Karpas-422 (cell line): ENCODE data around the gene SLIRP. TPM values are rescaled to one million over a fixed set of nuclear protein-coding genes. Genes with fewer than 3 reads are reported as not detected.
A peak's percentile ranks its signal among the peaks of the same experiment; 100 is the strongest.

Experiments
- DNase-seq: peaks from one replicate; pipeline ENCODE4 v3.0.0-alpha.2; 2015
- H2AFZ ChIP-seq: fragments of 200-600 bp; sonication (generic); 2 replicates; pipeline ENCODE4 v1.6.1; 2014; ENCODE audit warnings: antibody characterized with exemption, low read length, mixed read lengths
- H3K27ac ChIP-seq: fragments of 200-600 bp; sonication (generic); 2 replicates; pipeline ENCODE4 v1.5.1; 2014; ENCODE audit warnings: mild to moderate bottlenecking, low read length, moderate library complexity
- H3K27me3 ChIP-seq: fragments of 200-600 bp; sonication (generic); 2 replicates; pipeline ENCODE4 v1.6.1; 2014; ENCODE audit warnings: low read length, mixed read lengths
- H3K36me3 ChIP-seq: fragments of 200-600 bp; sonication (generic); 2 replicates; pipeline ENCODE4 v1.6.1; 2014; ENCODE audit warnings: low read length, mixed read lengths; ENCODE audit not compliant: insufficient read depth
- H3K4me1 ChIP-seq: fragments of 200-600 bp; sonication (generic); 2 replicates; pipeline ENCODE4 v1.6.1; 2014; ENCODE audit warnings: mild to moderate bottlenecking, low read length, mixed read lengths
- H3K4me2 ChIP-seq: fragments of 200-600 bp; sonication (generic); 2 replicates; pipeline ENCODE4 v1.6.1; 2014; ENCODE audit warnings: low read length, low read depth, mild to moderate bottlenecking; ENCODE audit not compliant: poor library complexity, severe bottlenecking
- H3K4me3 ChIP-seq: fragments of 200-600 bp; sonication (generic); 2 replicates; pipeline ENCODE4 v1.5.1; 2014; ENCODE audit warnings: mild to moderate bottlenecking, antibody characterized with exemption, low read length, mixed read lengths
- H3K79me2 ChIP-seq: fragments of 200-600 bp; sonication (generic); 2 replicates; pipeline ENCODE4 v1.6.1; 2014; ENCODE audit warnings: mild to moderate bottlenecking, low read length, mixed read lengths
- H3K9ac ChIP-seq: fragments of 200-600 bp; sonication (generic); 2 replicates; pipeline ENCODE4 v1.6.0; 2014; ENCODE audit warnings: low read length
- H3K9me2 ChIP-seq: fragments of 200-600 bp; sonication (generic), shearing (Covaris generic); replicated peaks from 2 replicates; pipeline ENCODE4 v1.6.0; 2014; ENCODE audit warnings: mild to moderate bottlenecking, low read length, moderate library complexity; ENCODE audit not compliant: insufficient read depth
- H3K9me3 ChIP-seq: fragments of 300-700, 200-600 bp; sonication (generic); 2 replicates; pipeline ENCODE4 v1.6.1; 2014; ENCODE audit warnings: low read length, mixed read lengths
- H4K20me1 ChIP-seq: fragments of 200-600 bp; sonication (generic); 2 replicates; pipeline ENCODE4 v1.6.1; 2014; ENCODE audit warnings: mild to moderate bottlenecking, antibody characterized with exemption, low read length, low read depth; ENCODE audit not compliant: insufficient read depth
- total RNA-seq: library from RNA; depleted of rRNA; stranded (reverse); fragments of >200 nt; shearing (Covaris generic); gene quantifications from 2 replicates; pipeline ENCODE4 v1.2.3, GENCODE V29; 2014; ENCODE audit warnings: low replicate concordance

SLIRP gene
- total RNA-seq, 1 experiment from 2014 or later: 204 TPM

- no peak overlapping the region for H3K4me2 ChIP-seq
- H3K4me3 ChIP-seq: no peak overlapping the region
- no peaks in the 10 kb centered on the region for H3K9me3 ChIP-seq
- H3K9me2 ChIP-seq: no peaks in the 10 kb centered on the region
- DNase-seq: no peak
- H3K79me2 ChIP-seq: peaks cover 76% of the 10 kb centered on the region
- H2AFZ ChIP-seq: no peak overlapping the region
- no peak overlapping the region for H3K9ac ChIP-seq
- peaks cover 9% of the 10 kb centered on the region; the same call in 1 of the 2 replicates for H4K20me1 ChIP-seq
- H3K27ac ChIP-seq: no peak overlapping the region
- no peaks in the 10 kb centered on the region for H3K4me1 ChIP-seq
- H3K36me3 ChIP-seq: peaks cover 53% of the 10 kb centered on the region
- H3K27me3 ChIP-seq: no peaks in the 10 kb centered on the region
Observed at GRCh38 chr14:77752266-77752665, 44.4 kb downstream of the SLIRP start.

GRCh38 chr14:77752799-77753516 lies 45.1 kb downstream of the SLIRP start:
- peaks cover 9% of the 10 kb centered on the region; the same call in 1 of the 2 replicates for H4K20me1 ChIP-seq
- H3K27me3 ChIP-seq: no peaks in the 10 kb centered on the region
- peaks cover 54% of the 10 kb centered on the region for H3K36me3 ChIP-seq
- no peak overlapping the region for H3K4me3 ChIP-seq
- H3K9me2 ChIP-seq: no peaks in the 10 kb centered on the region
- no peaks in the 10 kb centered on the region for H3K9me3 ChIP-seq
- no peak overlapping the region for H3K4me2 ChIP-seq
- H3K9ac ChIP-seq: no peak overlapping the region
- H3K27ac ChIP-seq: no peak overlapping the region
- H3K79me2 ChIP-seq: peaks cover 83% of the 10 kb centered on the region
- no peak for DNase-seq
- H2AFZ ChIP-seq: no peak overlapping the region
- no peaks in the 10 kb centered on the region for H3K4me1 ChIP-seq

GRCh38 chr14:77760381-77761204 lies 52.7 kb downstream of the SLIRP start, which contains the start of gene SNW1:
SNW1 (minus strand) TSS chr14:77761156; CDS start chr14:77761127, 29 bp downstream.
- Histone ChIP-seq H3K9ac (peak within 1 kb of the TSS; percentile 83), H3K79me2 (peaks cover 53% of the 10 kb centered on the region), H3K9me3 (no peaks in the 10 kb centered on the region), H3K27me3 (no peaks in the 10 kb centered on the region), H3K36me3 (peaks cover 9% of the 10 kb centered on the region; the same call in 1 of the 2 replicates), H4K20me1 (peaks cover 18% of the 10 kb centered on the region; the same call in 1 of the 2 replicates), H3K4me2 (peak within 1 kb of the TSS; percentile 80), H3K27ac (peak within 1 kb of the TSS; percentile 42), H3K4me1 (peaks cover 21% of the 10 kb centered on the region), H3K9me2 (no peaks in the 10 kb centered on the region), H3K4me3 (peak within 1 kb of the TSS; percentile 76), H2AFZ (peak within 1 kb of the TSS; percentile 96)
- peak; percentile 100 for DNase-seq

GRCh38 chr14:77761205-77761931 lies 53.5 kb downstream of the SLIRP start:
- DNase-seq: peak; percentile 51
- Histone ChIP-seq H3K9me2 (no peaks in the 10 kb centered on the region), H3K9ac (peak overlapping the region; percentile 83), H4K20me1 (peaks cover 13% of the 10 kb centered on the region; the same call in 1 of the 2 replicates), H3K36me3 (peaks cover 9% of the 10 kb centered on the region; the same call in 1 of the 2 replicates), H3K4me2 (peak overlapping the region; percentile 80), H2AFZ (peak overlapping the region; percentile 96), H3K9me3 (no peaks in the 10 kb centered on the region), H3K4me1 (peaks cover 21% of the 10 kb centered on the region), H3K27ac (no peak overlapping the region), H3K27me3 (no peaks in the 10 kb centered on the region), H3K4me3 (peak overlapping the region; percentile 76), H3K79me2 (peaks cover 45% of the 10 kb centered on the region)

- H3K4me2 ChIP-seq: no peak overlapping the region
- no peaks in the 10 kb centered on the region for H3K9me3 ChIP-seq
- H3K4me1 ChIP-seq: peaks cover 21% of the 10 kb centered on the region
- no peak for DNase-seq
- H3K9ac ChIP-seq: no peak overlapping the region
- peaks cover 4% of the 10 kb centered on the region; the same call in 1 of the 2 replicates for H3K36me3 ChIP-seq
- H4K20me1 ChIP-seq: peaks cover 13% of the 10 kb centered on the region; the same call in 1 of the 2 replicates
- H3K4me3 ChIP-seq: no peak overlapping the region
- no peak overlapping the region for H2AFZ ChIP-seq
- H3K9me2 ChIP-seq: no peaks in the 10 kb centered on the region
- no peaks in the 10 kb centered on the region for H3K27me3 ChIP-seq
- H3K79me2 ChIP-seq: peaks cover 26% of the 10 kb centered on the region
- no peak overlapping the region for H3K27ac ChIP-seq
Observed at GRCh38 chr14:77763316-77763715, 55.4 kb downstream of the SLIRP start.

GRCh38 chr14:77763978-77764377 lies 56.1 kb downstream of the SLIRP start:
- no peak overlapping the region for H3K4me3 ChIP-seq
- no peaks in the 10 kb centered on the region for H3K27me3 ChIP-seq
- no peaks in the 10 kb centered on the region; the same call in 1 of the 2 replicates for H3K36me3 ChIP-seq
- H3K27ac ChIP-seq: no peak overlapping the region
- H3K9me2 ChIP-seq: no peaks in the 10 kb centered on the region
- peaks cover 13% of the 10 kb centered on the region; the same call in 1 of the 2 replicates for H4K20me1 ChIP-seq
- no peak for DNase-seq
- H3K9me3 ChIP-seq: no peaks in the 10 kb centered on the region
- H2AFZ ChIP-seq: no peak overlapping the region
- peaks cover 19% of the 10 kb centered on the region for H3K79me2 ChIP-seq
- no peak overlapping the region for H3K4me2 ChIP-seq
- peaks cover 18% of the 10 kb centered on the region for H3K4me1 ChIP-seq
- H3K9ac ChIP-seq: no peak overlapping the region
